Stomach (tissue), 9 donors: ENCODE data around the gene PDLIM7. TPM values are rescaled to one million over a fixed set of nuclear protein-coding genes. Genes with fewer than 3 reads are reported as not detected.

Source experiments
- DNase-seq, 2 donors: peaks; one replicate each; pipeline versions ENCODE4 v3.0.0 to v3.0.0-alpha.2; 2013 to 2019
- H3K27ac ChIP-seq, 5 donors: fragments of 200-600 bp in 4 of 5; sonication (generic) in 4 of 5; one replicate each; pipeline ENCODE4 v1.5.1; 2013 to 2019; ENCODE audit warnings: mild to moderate bottlenecking in 1 of 5, moderate library complexity in 1 of 5
- H3K27me3 ChIP-seq, 3 donors: fragments of 200-600 bp; sonication (generic); one replicate each; pipeline ENCODE4 v1.5.1; 2017 to 2019; ENCODE audit warnings: mixed run types in 1 of 3
- H3K36me3 ChIP-seq, 4 donors: fragments of 200-600 bp; sonication (generic); 1 replicate in 3 of 4; 2 replicates in 1 of 4; pipeline ENCODE4 v1.5.1; 2016 to 2019
- H3K4me1 ChIP-seq, 4 donors: fragments of 200-600 bp; sonication (generic); one replicate each; pipeline ENCODE4 v1.5.1; 2016 to 2019
- H3K4me3 ChIP-seq, 4 donors: fragments of 200-600 bp; sonication (generic) in 3 of 4; one replicate each; pipeline ENCODE4 v1.5.1; 2016 to 2019; ENCODE audit warnings: mild to moderate bottlenecking in 1 of 4
- H3K9me3 ChIP-seq, 4 donors: fragments of 200-600 bp; sonication (generic); one replicate each; pipeline ENCODE4 v1.5.1; 2016 to 2019
- CTCF ChIP-seq, 7 experiments: fragments of 450-650 bp in 4 of 7; fragments of 200-600 bp in 3 of 7; sonication (generic) in 3 of 7; IDR thresholded peaks; one replicate each; pipeline ENCODE4 v1.5.1; 2016 to 2019; ENCODE audit warnings: antibody characterized with exemption in 7 of 7, control low read depth in 2 of 7, mild to moderate bottlenecking in 1 of 7
- EP300 ChIP-seq: sonication (generic); formaldehyde crosslinking; IDR thresholded peaks from one replicate; pipeline ENCODE4 v1.6.1; 2017; ENCODE audit warnings: antibody characterized with exemption
- POLR2A ChIP-seq, 4 donors: fragments of 450-650 bp; IDR thresholded peaks; one replicate each; pipeline ENCODE4 v1.6.1; 2016; ENCODE audit warnings: antibody characterized with exemption in 4 of 4, control low read depth in 2 of 4, mild to moderate bottlenecking in 1 of 4, moderate library complexity in 1 of 4
- POLR2AphosphoS5 ChIP-seq, 3 donors: sonication (generic); formaldehyde crosslinking; IDR thresholded peaks; one replicate each; pipeline ENCODE4 v1.6.1; 2016; ENCODE audit warnings: antibody characterized with exemption in 3 of 3
- WGBS, 5 donors: extraction: QIAGEN DNeasy Blood & Tissue Kit in 3 of 5; methylation state at CpG; one replicate each; pipeline versions ENCODE4 v1.1.5 to v1.1.7; 2013 to 2018; 5-methylcytosine and 5-hydroxymethylcytosine counted together
- intact Hi-C: fragments of 100-400 bp; cut with DNase I; formaldehyde crosslinking; loops from one replicate; pipeline ENCODE4 v1.15.1; 2023; ENCODE audit warnings: low total_unique reads
- polyA plus RNA-seq, 3 donors: library from polyadenylated mRNA; stranded (reverse); fragments of 200-250 nt; gene quantifications; one replicate each; pipeline ENCODE4 v1.2.3, GENCODE V29; 2013
- total RNA-seq, 5 donors: library from RNA; depleted of rRNA; stranded (reverse); fragments of >200 nt; gene quantifications; one replicate each; pipeline versions ENCODE4 v1.1.0 to v1.2.3, GENCODE V29; 2014 to 2016
- donor health status: healthy with polysubstance abuse.
- donor health status: Bipolar disorder and iron deficiency.
- donor health status: healthy.

Gene PDLIM7
- total and polyA plus RNA-seq, 8 donors: 14.6 to 142 (median 86.8) TPM

- H3K4me3 ChIP-seq: no peak overlapping the region
- H3K9me3 ChIP-seq: no peaks in the 10 kb centered on the region
- TF ChIP-seq POLR2A (IDR thresholded peaks at IDR 0.05) (no peak), EP300 (no peak), CTCF (IDR thresholded peaks at IDR 0.05) (no peak), POLR2AphosphoS5 (IDR thresholded peaks at IDR 0.05) (no peak)
- H3K36me3 ChIP-seq: peaks cover 80 to 100% (median 100%) of the 10 kb centered on the region in 4 donors
- intact Hi-C loops: no loop called here
- DNase-seq: no peak
- H3K4me1 ChIP-seq: peaks cover 0 to 8% (median 0%) of the 10 kb centered on the region in 4 donors
- 90 to 95% (median 94%) methylated on average over 2 to 12 of the region's 12 CpGs for WGBS, 5 donors
- H3K27ac ChIP-seq: no peak overlapping the region
- no peaks in the 10 kb centered on the region for H3K27me3 ChIP-seq
These were observed 27.1 kb upstream of the PDLIM7 start for GRCh38 chr5:177524539-177524900.

- H3K9me3 ChIP-seq: no peaks in the 10 kb centered on the region
- DNase-seq: no peak
- no peak overlapping the region for H3K27ac ChIP-seq
- 89 to 97% (median 96%) methylated on average over 14 to 19 of the region's 19 CpGs for WGBS, 5 donors
- no peaks in the 10 kb centered on the region for H3K27me3 ChIP-seq
- TF ChIP-seq POLR2A (IDR thresholded peaks at IDR 0.05) (no peak), POLR2AphosphoS5 (IDR thresholded peaks at IDR 0.05) (no peak), EP300 (no peak), CTCF (IDR thresholded peaks at IDR 0.05) (no peak)
- intact Hi-C loops: no loop called here
- peaks cover 0 to 11% (median 2%) of the 10 kb centered on the region in 4 donors for H3K4me1 ChIP-seq
- no peak overlapping the region for H3K4me3 ChIP-seq
- peaks cover 74 to 98% (median 97%) of the 10 kb centered on the region in 4 donors for H3K36me3 ChIP-seq
These were observed 26.5 kb upstream of the PDLIM7 start for GRCh38 chr5:177523711-177524538.

- Histone ChIP-seq H3K36me3 (peaks cover 47 to 69% (median 68%) of the 10 kb centered on the region in 4 donors), H3K4me3 (no peak overlapping the region), H3K4me1 (peaks cover 2 to 18% (median 14%) of the 10 kb centered on the region in 4 donors), H3K27me3 (no peaks in the 10 kb centered on the region), H3K9me3 (no peaks in the 10 kb centered on the region), H3K27ac (no peak overlapping the region)
- WGBS, 5 donors: 67 to 88% (median 81%) methylated on average over 1 to 2 of the region's 2 CpGs
- DNase-seq: no peak
- intact Hi-C loops: no loop called here
- TF ChIP-seq CTCF (IDR thresholded peaks at IDR 0.05) (no peak), POLR2A (IDR thresholded peaks at IDR 0.05) (no peak), EP300 (no peak), POLR2AphosphoS5 (IDR thresholded peaks at IDR 0.05) (no peak)
These were observed 23.6 kb upstream of the PDLIM7 start for GRCh38 chr5:177520916-177521513.

GRCh38 chr5:177520271-177520670 lies 22.9 kb upstream of the PDLIM7 start:
- Histone ChIP-seq H3K27me3 (no peaks in the 10 kb centered on the region), H3K4me3 (no peak overlapping the region), H3K27ac (no peak overlapping the region), H3K4me1 (peaks cover 8 to 25% (median 21%) of the 10 kb centered on the region in 4 donors), H3K9me3 (no peaks in the 10 kb centered on the region), H3K36me3 (peaks cover 42 to 67% (median 64%) of the 10 kb centered on the region in 4 donors)
- no peak for DNase-seq
- no peak for TF ChIP-seq EP300
- TF ChIP-seq CTCF (IDR thresholded peaks at IDR 0.05): no peak
- no peak for TF ChIP-seq POLR2A (IDR thresholded peaks at IDR 0.05)
- no peak for TF ChIP-seq POLR2AphosphoS5 (IDR thresholded peaks at IDR 0.05)
- WGBS, 5 donors: 84 to 100% (median 96%) methylated on average over 3 of the region's 3 CpGs
- intact Hi-C loops: no loop called here
